Hepatocyte (in vitro differentiated cells): Measurements from ENCODE around the gene PLGRKT. TPM values are rescaled to one million over a fixed set of nuclear protein-coding genes. Genes with fewer than 3 reads are reported as not detected.
"Not testable (repeated sequence)": the region's sequence is repeated elsewhere in the genome, so short reads cannot be mapped to it uniquely, and the experiment has no call there.

Source experiments
- DNase-seq: peaks from one replicate; pipeline ENCODE4 v3.0.0-alpha.2; 2016; ENCODE audit warnings: low spot score
- H2AFZ ChIP-seq: fragments of 200-600 bp; sonication (generic); 2 replicates; pipeline ENCODE4 v1.6.0; 2016; ENCODE audit warnings: antibody characterized with exemption, mild to moderate bottlenecking
- H3K27ac ChIP-seq: fragments of 200-600 bp; sonication (generic); 2 replicates; pipeline ENCODE4 v1.5.1; 2016; ENCODE audit warnings: mild to moderate bottlenecking
- H3K27me3 ChIP-seq: fragments of 200-600 bp; sonication (generic); 2 replicates; pipeline ENCODE4 v1.6.1; 2016
- H3K36me3 ChIP-seq: fragments of 200-600 bp; sonication (generic); replicated peaks from 2 replicates; pipeline ENCODE4 v1.5.1; 2016; ENCODE audit warnings: low read depth; ENCODE audit not compliant: insufficient read depth
- H3K4me1 ChIP-seq: fragments of 200-600 bp; sonication (generic); 2 replicates; pipeline ENCODE4 v1.5.1; 2016; ENCODE audit warnings: mild to moderate bottlenecking, moderate library complexity; ENCODE audit not compliant: insufficient read depth
- H3K4me2 ChIP-seq: fragments of 200-600 bp; sonication (generic); 2 replicates; pipeline ENCODE4 v1.6.0; 2016
- H3K4me3 ChIP-seq: fragments of 200-600 bp; sonication (generic); 2 replicates; pipeline ENCODE4 v1.5.1; 2016; ENCODE audit warnings: mild to moderate bottlenecking
- H3K79me2 ChIP-seq: fragments of 200-600 bp; sonication (generic); 2 replicates; pipeline ENCODE4 v1.6.0; 2017; ENCODE audit warnings: mild to moderate bottlenecking
- H3K9me2 ChIP-seq: fragments of 200-600 bp; sonication (generic); replicated peaks from 2 replicates; pipeline ENCODE4 v1.6.0; 2017; ENCODE audit warnings: mild to moderate bottlenecking; ENCODE audit not compliant: insufficient read depth
- H3K9me3 ChIP-seq: fragments of 200-600 bp; sonication (generic); 2 replicates; pipeline ENCODE4 v1.5.1; 2016; ENCODE audit warnings: low read depth, mild to moderate bottlenecking
- H4K20me1 ChIP-seq: fragments of 200-600 bp; sonication (generic); 2 replicates; pipeline ENCODE4 v1.6.0; 2016; ENCODE audit warnings: mild to moderate bottlenecking; ENCODE audit not compliant: insufficient read depth, poor library complexity, severe bottlenecking
- CTCF ChIP-seq: fragments of 200-600 bp; sonication (generic); IDR thresholded peaks from 2 replicates; pipeline ENCODE4 v1.5.1; 2016; ENCODE audit warnings: antibody characterized with exemption, mild to moderate bottlenecking; ENCODE audit not compliant: poor library complexity
- EZH2 ChIP-seq: fragments of 200-600 bp; sonication (generic); IDR thresholded peaks from 2 replicates; pipeline ENCODE4 v1.6.1; 2016; ENCODE audit warnings: antibody characterized with exemption, mild to moderate bottlenecking, borderline replicate concordance
- EZH2phosphoT487 ChIP-seq: fragments of 200-600 bp; sonication (generic); IDR thresholded peaks from one replicate; pipeline ENCODE4 v1.6.1; 2018; ENCODE audit warnings: antibody characterized with exemption, mild to moderate bottlenecking, low read depth, moderate library complexity; ENCODE audit not compliant: unreplicated experiment, severe bottlenecking
- WGBS: methylation state at CpG from one replicate; pipeline ENCODE4 v1.1.6; 2016; ENCODE audit warnings: low lambda C conversion rate; ENCODE audit errors: missing lambda C conversion rate; 5-methylcytosine and 5-hydroxymethylcytosine counted together
- polyA plus RNA-seq: library from polyadenylated mRNA; unstranded; fragments of >200 nt; fragmentation: Nextera tagmentation; extraction: Ambion mirVana; gene quantifications from 2 replicates; pipeline ENCODE4 v1.2.1, GENCODE V29; 2016
- total RNA-seq: library from RNA; depleted of rRNA; stranded (reverse); fragments of >200 nt; gene quantifications from 2 replicates; pipeline ENCODE4 v1.2.3, GENCODE V29; 2014

PLGRKT gene
- total and polyA plus RNA-seq, 2 experiments from 2014 or later, result 13.6 to 18.0 TPM

- no peak for DNase-seq
- Histone ChIP-seq H3K79me2 (no peaks in the 10 kb centered on the region), H3K4me2 (peak overlapping the region; percentile 76), H3K27ac (peak overlapping the region; percentile 94), H3K9me2 (no peaks in the 10 kb centered on the region), H3K4me3 (no peak overlapping the region), H2AFZ (peak overlapping the region; percentile 90), H3K4me1 (peaks cover 14% of the 10 kb centered on the region), H3K9me3 (no peaks in the 10 kb centered on the region), H4K20me1 (no peaks in the 10 kb centered on the region), H3K27me3 (no peaks in the 10 kb centered on the region), H3K36me3 (no peaks in the 10 kb centered on the region)
- no peak for TF ChIP-seq CTCF
- WGBS, result 93% methylated on average over 2 of the region's 2 CpGs
These were observed 1.3 kb downstream of the PLGRKT start for GRCh38 chr9:5436441-5436840.

GRCh38 chr9:5435912-5436311 lies 1.8 kb downstream of the PLGRKT start:
- H3K9me3 ChIP-seq, result no peaks in the 10 kb centered on the region
- no peaks in the 10 kb centered on the region for H3K36me3 ChIP-seq
- H3K27me3 ChIP-seq, result no peaks in the 10 kb centered on the region
- no peaks in the 10 kb centered on the region for H3K9me2 ChIP-seq
- H3K27ac ChIP-seq, result peak overlapping the region; percentile 94
- TF ChIP-seq CTCF, result no peak
- TF ChIP-seq EZH2, result no peak
- TF ChIP-seq EZH2phosphoT487, result no peak
- no peaks in the 10 kb centered on the region for H3K79me2 ChIP-seq
- no peak overlapping the region for H3K4me3 ChIP-seq
- DNase-seq, result no peak
- peaks cover 14% of the 10 kb centered on the region for H3K4me1 ChIP-seq
- H2AFZ ChIP-seq, result peak overlapping the region; percentile 90
- 92% methylated on average over 3 of the region's 3 CpGs for WGBS
- H4K20me1 ChIP-seq, result no peaks in the 10 kb centered on the region
- H3K4me2 ChIP-seq, result peak overlapping the region; percentile 76

- DNase-seq, H3K9me3 ChIP-seq, H3K9me2 ChIP-seq, H4K20me1 ChIP-seq, H3K79me2 ChIP-seq, H3K27ac ChIP-seq, H3K36me3 ChIP-seq, H3K4me2 ChIP-seq, H2AFZ ChIP-seq, H3K4me3 ChIP-seq, H3K27me3 ChIP-seq: not testable (repeated sequence)
- 96% methylated on average over 28 of the region's 65 CpGs for WGBS
- H3K4me1 ChIP-seq, result peaks cover 14% of the 10 kb centered on the region
These were observed 3.6 kb downstream of the PLGRKT start for GRCh38 chr9:5433841-5434810.

GRCh38 chr9:5433328-5433727 lies 4.4 kb downstream of the PLGRKT start:
- not testable (repeated sequence) for H3K4me3 ChIP-seq, H4K20me1 ChIP-seq, H3K9me3 ChIP-seq, DNase-seq, H3K9me2 ChIP-seq, H3K79me2 ChIP-seq, H3K27ac ChIP-seq, H3K4me2 ChIP-seq, H3K36me3 ChIP-seq, H2AFZ ChIP-seq, H3K27me3 ChIP-seq
- H3K4me1 ChIP-seq, result peaks cover 12% of the 10 kb centered on the region
- 96% methylated on average over 10 of the region's 26 CpGs for WGBS

- not testable (repeated sequence) for H3K4me3 ChIP-seq, H4K20me1 ChIP-seq, H3K36me3 ChIP-seq, H3K9me2 ChIP-seq, H3K4me1 ChIP-seq, H2AFZ ChIP-seq, H3K27me3 ChIP-seq, H3K27ac ChIP-seq, DNase-seq, H3K9me3 ChIP-seq, H3K4me2 ChIP-seq, H3K79me2 ChIP-seq
- 97% methylated on average over 22 of the region's 24 CpGs for WGBS
These were observed 4.8 kb downstream of the PLGRKT start for GRCh38 chr9:5432890-5433289.
